Measurements from ENCODE around the gene TTLL3. TPM values are rescaled to one million over a fixed set of nuclear protein-coding genes. Genes with fewer than 3 reads are reported as not detected.

TTLL3 gene
- total and polyA plus RNA-seq, 2 donors (not counting 3 experiments of a cell fraction or from before 2014, with no cell fraction given), result 43.5 to 65.2 TPM

GRCh38 chr3:9810846-9811245 lies 784 bp downstream of the TTLL3 start:
- FAIRE-seq, result peak; percentile 63
- Histone ChIP-seq H3K9ac (replicated peaks; ENCODE audit: extremely low read depth, insufficient read depth, low read length) (peak overlapping the region; percentile 69), H4K20me1 (replicated peaks; ENCODE audit: control insufficient read depth, extremely low read depth, insufficient read depth, low read length) (no peaks in the 10 kb centered on the region), H3K4me2 (ENCODE audit: insufficient read depth, low read length) (peak overlapping the region; percentile 89), H3K4me1 (ENCODE audit: control insufficient read depth, extremely low read depth, insufficient read depth, low read length) (peaks cover 12% of the 10 kb centered on the region), H3K27me3 (ENCODE audit: control insufficient read depth in 2 of 2, insufficient read depth in 2 of 2, low read length in 2 of 2) (no peaks in the 10 kb centered on the region), H3K9me1 (replicated peaks; ENCODE audit: control insufficient read depth, extremely low read depth, insufficient read depth, low read length) (no peaks in the 10 kb centered on the region), H2AFZ (ENCODE audit: low read depth, low read length) (peak overlapping the region; percentile 81), H3K9me3 (replicated peaks; ENCODE audit: control insufficient read depth, insufficient read depth, low read length) (no peaks in the 10 kb centered on the region), H3K27ac (ENCODE audit: insufficient read depth, low read depth, low read length) (no peak overlapping the region), H3K36me3 (ENCODE audit: control insufficient read depth in 2 of 2, extremely low read depth in 1 of 2, insufficient read depth in 2 of 2, low read length in 2 of 2) (peaks cover 0 to 15% of the 10 kb centered on the region in 2 experiments), H3K4me3 (replicated peaks in 1 of 3; ENCODE audit: insufficient read depth in 1 of 3, low read depth in 1 of 3, low read length in 3 of 3) (peak overlapping the region; percentile 52 to 64 (median 55)), H3K79me2 (ENCODE audit: control insufficient read depth, insufficient read depth, low read length) (no peaks in the 10 kb centered on the region)
- BruUV-seq (replicated peaks), result no TSS peak
- TF ChIP-seq MYC (IDR thresholded peaks at IDR 0.05; ENCODE audit: low read depth, low read length) (no peak), CTCF (IDR thresholded peaks at IDR 0.05; ENCODE audit: extremely low read depth in 1 of 2, insufficient read depth in 1 of 2, low read depth in 1 of 2, low read length in 2 of 2) (no peak), GATA2 (IDR thresholded peaks at IDR 0.05; ENCODE audit: insufficient read depth, insufficient read length, low read depth, low read length) (no peak), FOS (IDR thresholded peaks at IDR 0.05; ENCODE audit: borderline replicate concordance, insufficient read depth, low read length) (no peak), POLR2A (IDR thresholded peaks at IDR 0.05; ENCODE audit: low read depth, low read length) (no peak), JUN (IDR thresholded peaks at IDR 0.05; ENCODE audit: borderline replicate concordance, insufficient read depth, insufficient read length, low read depth) (no peak), POLR2AphosphoS5 (IDR thresholded peaks at IDR 0.05; ENCODE audit: insufficient read depth, low read depth, low read length) (no peak), MAX (IDR thresholded peaks at IDR 0.05; ENCODE audit: insufficient read depth, insufficient read length) (no peak)
- ChIA-PET POLR2A (no interaction called here), CTCF (no interaction called here)
- intact Hi-C loops (cut with micrococcal nuclease), result loop anchor here (1.0 to 10.0 kb wide), 3 partner anchors 80 to 334 kb away; partner anchors contain the start of genes BRPF1 and VHL
- dilution Hi-C loops (cut with MboI; ENCODE audit: extremely low pct_ligation_motif_present, low sequenced_read_pairs), result no loop called here
- no peak for DNase-seq (ENCODE audit: low read depth, low spot score)

All from endothelial cell of umbilical vein (primary cell).